Osteoblast (primary cell): ENCODE measurements around the gene ZNF384. TPM values are rescaled to one million over a fixed set of nuclear protein-coding genes. Genes with fewer than 3 reads are reported as not detected.

Source experiments
- DNase-seq: peaks from one replicate; pipeline ENCODE4 v3.0.0; 2011; ENCODE audit warnings: low spot score, mixed read lengths; ENCODE audit not compliant: insufficient read length; ENCODE audit errors: missing footprints
- H2AFZ ChIP-seq: 2 replicates; pipeline ENCODE4 v1.6.0; 2011; ENCODE audit warnings: mild to moderate bottlenecking, low read length
- H3K27ac ChIP-seq: 2 replicates; pipeline ENCODE4 v1.5.1; 2011; ENCODE audit warnings: mild to moderate bottlenecking, low read depth, low read length, moderate library complexity
- H3K27me3 ChIP-seq: 2 replicates; pipeline ENCODE4 v1.6.0; 2012; ENCODE audit warnings: mild to moderate bottlenecking, control low read depth, inconsistent platforms, low read length, moderate library complexity; ENCODE audit not compliant: insufficient read depth
- H3K36me3 ChIP-seq: 2 replicates; pipeline ENCODE4 v1.5.1; 2011; ENCODE audit warnings: mild to moderate bottlenecking, low read length, control low read depth, moderate library complexity; ENCODE audit not compliant: insufficient read depth
- H3K4me1 ChIP-seq: 2 replicates; pipeline ENCODE4 v1.5.1; 2011; ENCODE audit warnings: mild to moderate bottlenecking, low read length, control low read depth, moderate library complexity; ENCODE audit not compliant: insufficient read depth
- H3K4me2 ChIP-seq: 2 replicates; pipeline ENCODE4 v1.6.0; 2011; ENCODE audit warnings: mild to moderate bottlenecking, low read length; ENCODE audit not compliant: insufficient read depth
- H3K4me3 ChIP-seq: fragments of 200-600 bp; sonication (generic); 3 replicates; pipeline ENCODE4 v1.5.1; 2012; ENCODE audit warnings: mild to moderate bottlenecking, low read length, inconsistent platforms; ENCODE audit not compliant: insufficient read depth
- H3K79me2 ChIP-seq: 2 replicates; pipeline ENCODE4 v1.6.0; 2012; ENCODE audit warnings: mild to moderate bottlenecking, low read length, control low read depth, inconsistent platforms; ENCODE audit not compliant: insufficient read depth
- H3K9me3 ChIP-seq: 2 replicates; pipeline ENCODE4 v1.5.1; 2011; ENCODE audit warnings: low read depth, low read length, control low read depth
- H4K20me1 ChIP-seq: 2 replicates; pipeline ENCODE4 v1.6.0; 2012; ENCODE audit warnings: mild to moderate bottlenecking, low read length, control low read depth; ENCODE audit not compliant: insufficient read depth
- CTCF ChIP-seq: IDR thresholded peaks from 2 replicates; pipeline ENCODE4 v1.5.1; 2011; ENCODE audit warnings: mild to moderate bottlenecking, low read depth, low read length, moderate library complexity; ENCODE audit errors: extremely low read depth
- total RNA-seq: library from RNA; depleted of rRNA; stranded (reverse); fragments of >200 nt; gene quantifications from 2 replicates; pipeline ENCODE4 v1.2.3, GENCODE V29; 2012

ZNF384 gene
- total RNA-seq, 1 donor = 19.9 TPM

- H3K9me3 ChIP-seq = no peaks in the 10 kb centered on the region
- no peak overlapping the region for H2AFZ ChIP-seq
- no peak overlapping the region for H3K27ac ChIP-seq
- peaks cover 81% of the 10 kb centered on the region for H3K36me3 ChIP-seq
- no peaks in the 10 kb centered on the region for H3K4me1 ChIP-seq
- H4K20me1 ChIP-seq = peaks cover 3% of the 10 kb centered on the region
- H3K79me2 ChIP-seq = peaks cover 12% of the 10 kb centered on the region
- no peaks in the 10 kb centered on the region for H3K27me3 ChIP-seq
- no peak overlapping the region for H3K4me2 ChIP-seq
- TF ChIP-seq CTCF = no peak
- no peak for DNase-seq
- H3K4me3 ChIP-seq = no peak overlapping the region
Observed at GRCh38 chr12:6672143-6672542, 17.0 kb downstream of the ZNF384 start.

GRCh38 chr12:6667559-6668210 lies 21.5 kb downstream of the ZNF384 start:
- no peaks in the 10 kb centered on the region for H4K20me1 ChIP-seq
- no peaks in the 10 kb centered on the region for H3K9me3 ChIP-seq
- no peaks in the 10 kb centered on the region for H3K27me3 ChIP-seq
- peaks cover 3% of the 10 kb centered on the region for H3K4me1 ChIP-seq
- peaks cover 57% of the 10 kb centered on the region for H3K36me3 ChIP-seq
- no peak overlapping the region for H3K4me2 ChIP-seq
- H3K27ac ChIP-seq = no peak overlapping the region
- no peak overlapping the region for H2AFZ ChIP-seq
- no peak overlapping the region for H3K4me3 ChIP-seq
- peaks cover 2% of the 10 kb centered on the region for H3K79me2 ChIP-seq
- DNase-seq = peak; percentile 52
- no peak for TF ChIP-seq CTCF

GRCh38 chr12:6666211-6666610 lies 23.0 kb downstream of the ZNF384 start:
- no peak for DNase-seq
- Histone ChIP-seq H3K4me3 (no peak overlapping the region), H3K4me1 (peaks cover 9% of the 10 kb centered on the region), H3K4me2 (no peak overlapping the region), H4K20me1 (no peaks in the 10 kb centered on the region), H3K36me3 (peaks cover 44% of the 10 kb centered on the region), H3K27me3 (no peaks in the 10 kb centered on the region), H3K27ac (no peak overlapping the region), H3K9me3 (no peaks in the 10 kb centered on the region), H3K79me2 (peaks cover 15% of the 10 kb centered on the region), H2AFZ (no peak overlapping the region)
- TF ChIP-seq CTCF = no peak

GRCh38 chr12:6664902-6665301 lies 24.3 kb downstream of the ZNF384 start:
- TF ChIP-seq CTCF = no peak
- Histone ChIP-seq H3K9me3 (no peaks in the 10 kb centered on the region), H3K27me3 (no peaks in the 10 kb centered on the region), H3K36me3 (peaks cover 32% of the 10 kb centered on the region), H3K4me3 (no peak overlapping the region), H2AFZ (no peak overlapping the region), H3K27ac (no peak overlapping the region), H3K4me2 (no peak overlapping the region), H3K79me2 (peaks cover 19% of the 10 kb centered on the region), H3K4me1 (peaks cover 9% of the 10 kb centered on the region), H4K20me1 (no peaks in the 10 kb centered on the region)
- peak; percentile 55 for DNase-seq
